ENCODE measurements around the gene GTF3C4.
"Not testable (repeated sequence)": the region's sequence is repeated elsewhere in the genome, so short reads cannot be mapped to it uniquely, and the experiment has no call there.

Gene GTF3C4

DNA sequence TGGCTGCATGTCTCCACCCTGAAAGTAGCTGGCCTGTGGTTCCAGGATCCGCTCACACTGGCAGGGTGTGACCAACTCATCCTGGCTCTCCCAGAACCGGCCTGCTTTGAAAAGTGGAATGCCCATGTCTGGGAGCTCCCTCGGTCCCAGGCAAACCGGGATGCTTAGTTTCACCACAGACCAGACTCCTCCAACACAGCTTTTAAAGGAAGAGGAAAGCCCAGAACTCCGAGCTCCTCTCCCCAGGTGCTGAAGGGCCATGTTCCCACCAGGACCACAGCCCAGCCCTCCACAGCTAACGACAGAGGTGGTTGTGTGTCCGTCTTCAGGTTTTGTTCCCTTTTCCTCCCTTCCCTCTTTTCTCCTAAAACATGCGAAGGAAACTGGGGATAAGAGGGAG, 38.0 kb downstream of the GTF3C4 start:
- DNase-seq = no peak

- DNase-seq = no peak
These were observed 38.6 kb downstream of the GTF3C4 start for GRCh38 chr9:132708769-132709430.

DNA sequence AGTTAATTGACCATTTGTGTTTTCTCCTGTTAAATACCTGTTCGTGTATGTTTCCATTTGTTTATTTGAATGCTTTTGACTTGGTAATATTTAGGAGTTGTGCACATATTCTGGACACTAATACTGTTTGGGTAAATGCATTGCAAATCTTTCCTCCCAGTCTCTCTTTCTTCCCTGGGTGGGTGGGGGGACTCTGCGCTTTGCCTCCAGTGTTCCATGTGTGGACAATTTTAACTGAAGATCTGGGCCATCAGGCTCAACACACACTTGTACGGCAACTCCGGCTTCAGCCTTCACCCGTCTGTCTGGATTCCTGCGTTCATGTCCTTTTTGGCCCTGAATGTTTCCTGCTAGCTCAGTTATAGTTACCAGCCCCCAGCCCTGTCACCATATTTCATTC, 40.1 kb downstream of the GTF3C4 start:
- no peak for DNase-seq

DNA sequence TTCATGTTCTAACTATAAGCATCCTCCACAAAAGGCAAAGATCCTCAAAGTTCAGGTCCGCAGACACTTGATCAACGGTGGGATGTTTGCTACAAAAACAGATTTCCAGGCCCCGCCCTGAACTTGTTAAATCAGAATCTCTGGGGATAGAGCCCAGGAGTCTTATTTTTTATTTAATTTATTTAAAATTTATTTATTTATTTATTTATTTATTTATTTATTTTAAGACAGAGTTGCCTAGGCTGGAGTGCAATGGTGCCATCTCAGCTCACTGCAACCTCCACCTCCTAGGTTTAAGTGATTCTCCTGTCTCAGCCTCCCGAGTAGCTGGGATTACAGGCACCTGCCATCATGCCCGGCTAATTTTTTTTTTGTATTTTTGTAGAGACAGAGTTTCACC, 40.9 kb downstream of the GTF3C4 start:
- DNase-seq = not testable (repeated sequence)

DNA sequence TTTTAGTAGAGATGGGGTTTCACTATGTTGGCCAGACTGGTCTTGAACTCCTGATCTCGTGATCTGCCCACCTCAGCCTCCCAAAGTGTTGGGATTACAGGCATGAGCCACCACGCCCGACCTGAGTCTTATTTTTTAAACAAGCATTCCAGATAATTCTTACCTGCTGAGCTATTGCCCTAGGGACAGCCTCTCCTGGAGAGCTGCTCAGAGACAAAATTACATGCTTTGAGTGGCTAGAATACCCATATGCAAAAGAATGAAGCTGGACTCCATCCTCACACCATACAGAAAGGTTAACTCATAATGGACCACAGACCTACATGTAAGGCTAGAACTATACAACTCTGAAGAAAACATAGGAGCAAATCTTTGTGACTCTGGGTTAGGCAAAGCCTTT, 41.6 kb downstream of the GTF3C4 start:
- DNase-seq = no peak

DNA sequence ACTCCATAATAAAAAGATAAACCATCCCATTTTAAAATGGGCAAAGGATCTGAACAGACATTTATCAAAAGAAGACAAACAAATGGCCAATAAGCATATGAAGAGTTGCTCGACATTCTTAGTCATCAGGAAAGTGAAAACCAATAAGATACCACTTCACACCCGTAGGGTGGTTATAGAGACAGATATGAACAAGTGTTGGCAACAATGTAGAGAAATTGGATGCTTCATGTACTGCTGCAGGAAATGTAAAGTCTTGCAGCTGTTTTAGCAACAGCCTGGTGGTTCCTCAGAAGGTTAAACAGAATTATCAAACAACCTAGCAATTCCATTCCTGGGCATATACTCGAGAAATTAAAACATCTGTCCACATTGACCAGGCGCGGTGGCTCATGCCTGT, 42.5 kb downstream of the GTF3C4 start:
- no peak for DNase-seq

GRCh38 chr9:132716007-132716406, 45.7 kb downstream of the GTF3C4 start:
- no peak for DNase-seq

DNA sequence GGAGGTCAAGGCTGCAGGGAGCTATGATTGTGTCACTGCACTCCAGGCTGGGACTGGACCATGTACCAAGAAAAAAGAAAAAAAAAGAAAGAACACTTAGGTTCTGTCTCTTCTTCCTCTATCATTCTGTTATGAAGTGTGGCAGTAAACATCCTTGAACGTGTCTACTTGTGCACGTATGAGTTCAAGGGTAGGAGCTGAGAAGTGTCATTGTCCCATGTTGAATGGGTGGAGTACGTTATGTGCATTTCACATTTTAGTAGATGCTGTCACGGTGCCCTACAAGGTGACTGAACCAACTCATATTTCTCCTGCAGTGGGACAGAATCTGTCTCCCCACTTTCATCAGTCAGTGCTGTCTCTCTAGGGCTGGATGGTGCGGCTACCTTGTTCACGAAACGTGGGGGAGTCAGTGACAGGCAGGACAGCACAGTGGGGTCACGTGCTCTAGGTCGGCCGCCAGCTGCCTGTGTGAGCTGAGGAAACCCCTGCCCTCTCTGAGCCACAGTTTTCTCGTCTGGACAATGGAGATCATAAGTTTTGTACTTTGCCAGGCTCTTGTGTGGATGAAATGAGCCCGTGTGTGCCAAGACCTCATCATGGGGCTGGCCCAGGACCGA, 47.2 kb downstream of the GTF3C4 start:
- no peak for DNase-seq

GRCh38 chr9:132718381-132718928, 48.2 kb downstream of the GTF3C4 start:
- not testable (repeated sequence) for DNase-seq

DNA sequence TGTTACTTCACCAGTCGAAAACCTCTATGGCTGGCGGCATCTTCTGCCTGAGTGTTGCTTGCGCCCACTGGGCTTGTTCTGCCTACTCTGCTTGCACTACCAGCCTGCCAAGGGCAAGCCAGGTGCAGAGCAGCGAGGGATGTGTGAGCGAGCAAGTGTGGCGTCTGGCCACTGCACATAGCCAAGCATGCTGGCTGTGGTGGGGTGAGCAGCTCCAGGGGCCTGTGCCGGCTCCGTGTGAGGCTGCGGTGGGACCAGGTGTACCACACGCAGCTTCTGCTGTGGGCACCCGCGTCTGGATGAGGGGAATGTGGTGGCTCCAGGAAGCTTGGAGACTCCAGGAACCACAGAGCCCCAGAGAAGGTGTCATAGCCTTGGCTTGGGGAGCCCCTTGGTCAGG, 51.4 kb downstream of the GTF3C4 start:
- no peak for DNase-seq

GRCh38 chr9:132722564-132723065, 52.4 kb downstream of the GTF3C4 start:
- no peak for DNase-seq

DNA sequence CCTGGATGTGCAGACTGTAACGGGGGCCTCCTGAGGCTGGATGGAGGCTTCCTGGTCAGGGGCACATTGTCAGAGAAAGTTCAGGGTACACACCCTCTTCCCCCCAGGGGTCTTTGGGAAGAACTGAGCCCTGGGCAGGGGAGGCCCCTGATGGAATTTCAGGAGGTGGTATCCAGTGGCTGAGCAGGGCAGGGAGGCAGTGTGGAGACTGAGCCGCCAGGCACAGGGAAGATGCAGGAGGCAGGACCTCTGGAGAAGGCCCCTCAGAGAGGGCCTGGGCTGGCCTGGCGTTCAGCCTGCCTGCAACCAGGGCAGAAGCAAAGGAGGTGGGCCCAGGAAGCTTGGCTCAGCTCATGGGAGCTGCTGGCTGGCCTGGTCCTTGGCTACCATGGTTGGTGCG, 53.5 kb downstream of the GTF3C4 start:
- DNase-seq = no peak

- DNase-seq = no peak
These were observed 55.0 kb downstream of the GTF3C4 start for GRCh38 chr9:132725306-132725705.

- DNase-seq = no peak
These were observed 56.4 kb downstream of the GTF3C4 start for GRCh38 chr9:132726576-132727130.

DNA sequence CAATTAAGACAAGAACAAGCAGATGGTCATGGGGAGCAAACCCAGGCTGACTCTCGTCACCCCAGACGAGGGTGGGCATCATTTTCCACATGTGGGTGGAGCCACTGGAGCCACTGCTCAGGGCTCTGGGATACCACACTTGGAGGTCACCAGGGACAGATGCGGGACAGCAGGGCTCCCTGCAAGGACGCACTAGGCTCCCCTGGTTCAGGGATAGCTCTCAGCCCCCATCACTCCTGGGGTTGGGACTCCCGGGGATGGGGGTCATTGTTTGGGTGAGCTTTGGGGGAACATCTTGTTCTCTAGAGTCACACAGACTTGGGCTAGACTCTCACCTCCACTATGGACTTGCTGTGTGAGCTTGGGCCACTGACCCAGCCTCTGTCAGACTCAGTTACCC, 57.8 kb downstream of the GTF3C4 start:
- DNase-seq = no peak

GRCh38 chr9:132728497-132728896, 58.2 kb downstream of the GTF3C4 start:
- DNase-seq = no peak

GRCh38 chr9:132729235-132729890, 59.1 kb downstream of the GTF3C4 start:
- DNase-seq = no peak

DNA sequence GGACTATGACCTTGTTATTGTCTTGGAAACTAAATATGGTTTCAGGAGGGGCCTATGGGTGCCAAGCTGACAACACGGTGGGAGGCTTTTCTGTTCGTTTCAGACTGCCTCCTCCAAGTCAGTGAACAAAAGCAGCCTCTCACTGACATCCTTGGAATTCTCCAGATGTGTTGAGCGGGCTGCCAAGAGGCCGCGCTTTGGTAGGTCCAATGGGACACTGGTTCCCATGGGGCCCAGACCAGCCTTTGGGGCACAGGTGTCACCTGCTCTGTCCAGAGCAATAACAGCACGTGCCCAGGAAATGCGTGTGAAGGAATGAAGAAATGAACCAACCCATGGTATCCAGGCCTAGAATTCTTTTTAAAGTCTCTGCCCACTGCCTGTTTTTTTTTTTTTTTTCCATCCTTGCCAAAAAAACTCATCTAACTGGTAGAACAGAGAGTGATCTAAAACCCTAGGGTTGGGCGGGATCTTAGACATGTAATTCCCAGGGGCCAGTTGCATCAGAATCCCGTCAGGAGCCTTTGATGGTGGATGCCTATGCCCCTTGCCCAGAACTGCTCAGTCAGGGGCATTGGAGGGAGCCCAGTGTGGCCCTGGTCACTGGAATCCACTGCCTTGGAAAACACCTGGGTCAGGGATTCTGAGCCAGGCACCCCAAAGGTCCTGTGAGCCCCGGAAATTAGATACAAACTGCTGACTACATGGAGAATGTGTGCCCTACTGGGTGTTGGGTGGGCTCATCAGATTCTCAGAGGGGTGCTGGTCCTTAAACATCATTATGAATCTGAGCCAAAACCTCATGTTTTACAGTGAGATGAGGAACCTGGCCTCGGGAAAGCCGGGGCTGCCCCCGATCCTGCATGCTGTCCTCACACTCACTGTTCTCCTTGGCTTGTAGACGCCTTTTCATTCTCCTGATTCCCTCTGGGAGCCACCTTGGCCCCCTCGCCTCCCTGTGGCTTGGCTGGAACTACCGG, 60.1 kb downstream of the GTF3C4 start:
- DNase-seq = no peak

GRCh38 chr9:132731230-132731629, 61.0 kb downstream of the GTF3C4 start:
- no peak for DNase-seq

DNA sequence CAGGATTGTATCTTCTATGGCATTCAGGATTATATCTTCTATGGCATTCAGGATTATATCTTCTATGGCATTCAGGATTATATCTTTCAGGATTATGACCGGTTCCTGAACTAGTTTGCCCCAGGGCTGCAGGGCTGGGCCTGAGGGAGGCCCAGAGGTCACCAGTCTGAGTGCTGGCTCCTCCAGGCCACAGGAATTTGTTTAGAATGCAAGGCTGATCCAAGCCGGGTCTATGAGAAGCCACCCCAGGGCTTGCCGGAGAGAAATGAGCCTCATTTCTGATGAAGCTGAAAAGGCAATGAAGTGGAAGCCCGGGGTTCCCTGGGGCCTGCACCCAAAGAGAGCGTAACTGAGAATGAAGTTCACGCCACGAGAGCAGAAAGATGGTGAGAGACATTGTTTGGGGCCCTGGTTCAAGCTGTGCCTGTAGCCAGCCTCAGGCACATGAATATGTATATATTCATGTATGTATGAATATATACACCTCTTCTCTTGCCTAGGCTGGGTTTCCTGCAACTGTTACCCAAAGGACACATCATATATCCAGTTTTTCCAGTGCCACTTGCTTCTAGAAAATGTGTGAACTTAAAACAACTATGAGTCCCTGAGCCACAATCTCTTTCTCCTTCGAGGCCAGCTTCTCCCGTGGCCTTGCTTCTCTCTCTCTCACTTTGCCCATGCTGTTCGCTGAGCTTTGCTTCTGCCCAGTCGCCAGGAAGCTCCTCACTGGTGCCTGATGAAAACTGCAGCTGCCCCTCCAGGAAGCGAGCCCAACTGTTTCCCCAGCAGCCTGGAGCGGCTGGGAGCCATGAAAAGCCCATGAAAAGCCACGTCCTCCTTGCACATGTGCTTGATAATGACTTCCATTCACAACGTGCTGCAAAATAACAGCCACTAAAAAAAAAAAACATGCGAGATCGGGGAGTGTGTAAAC, 62.3 kb downstream of the GTF3C4 start:
- DNase-seq = no peak

DNA sequence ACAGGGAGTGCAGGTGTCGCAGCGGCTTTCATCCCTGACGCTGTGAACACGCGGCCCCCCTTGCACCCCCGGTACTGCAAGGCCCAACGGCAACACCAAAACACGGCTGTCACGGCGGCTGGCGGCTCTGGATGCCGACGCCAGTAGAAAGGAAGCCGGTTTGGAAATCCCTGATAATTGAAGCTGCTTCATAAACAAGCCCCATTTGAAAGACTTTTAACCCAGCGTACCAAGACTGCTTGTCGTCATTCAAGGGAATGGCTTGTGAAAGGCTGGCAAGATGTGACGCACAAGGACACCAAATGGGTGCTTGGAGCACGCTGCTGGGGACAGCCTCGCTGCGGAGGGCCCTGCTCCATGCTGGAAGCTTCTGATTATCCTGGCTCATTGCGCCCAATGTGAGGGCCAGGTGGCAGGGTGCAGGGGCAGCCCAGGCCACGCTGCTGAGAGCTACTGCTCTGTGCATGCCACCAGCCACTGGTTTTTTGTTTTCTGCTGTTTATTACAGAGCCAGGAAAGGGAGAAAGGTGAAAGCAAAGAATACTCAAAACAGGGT, 63.1 kb downstream of the GTF3C4 start:
- no peak for DNase-seq

Data from suppressor macrophage (primary cell).